GM12878 (cell line): ENCODE measurements around the gene DLL1. TPM values are rescaled to one million over a fixed set of nuclear protein-coding genes. Genes with fewer than 3 reads are reported as not detected.

Source experiments
- ATAC-seq: fragments of 200-7000 bp; cut with Tn5 transposase; 3 replicates; pipeline ENCODE4 v1.9.1; 2020; ENCODE audit warnings: mild to moderate bottlenecking, moderate library complexity
- BruUV-seq: library from RNA; stranded (reverse); fragments of 400-500 nt; replicated peaks from 2 replicates; lab custom pipeline; 2021; lab: Mats Ljungman, UMichigan
- CTCF ChIA-PET: fragments of 300-600 bp; sonication (Branson Sonifier 250); formaldehyde crosslinking; extraction: SDS; loops from one replicate; lab custom pipeline; 2021; ENCODE audit warnings: inconsistent platforms; lab: Yijun Ruan, JAX
- POLR2A ChIA-PET: fragments of 350-600 bp; formaldehyde crosslinking; extraction: SDS; loops from one replicate; lab custom pipeline; 2021; ENCODE audit warnings: inconsistent platforms; lab: Charles Lee
- RAD21 ChIA-PET: fragments of 300-600 bp; sonication (Branson Sonifier 250); formaldehyde crosslinking; loops from one replicate; lab custom pipeline; 2023; ENCODE audit warnings: antibody characterized with exemption; ENCODE audit not compliant: unreplicated experiment; lab: Charles Lee
- SMC1A ChIA-PET: fragments of 300-600 bp; sonication (Branson Sonifier 250); formaldehyde crosslinking; loops from one replicate; lab custom pipeline; 2023; ENCODE audit not compliant: unreplicated experiment, uncharacterized antibody; lab: Charles Lee
- DNase-seq: peaks from one replicate; pipeline ENCODE4 v3.0.0-alpha.2; 2011; ENCODE audit warnings: low read depth, low spot score
- FAIRE-seq: peaks from 3 replicates; lab custom pipeline; 2011; peaks lifted over from hg19 to GRCh38; lab: Jason Lieb, UNC
- H2AFZ ChIP-seq: 2 replicates; pipeline ENCODE4 v1.6.0; 2011; ENCODE audit warnings: low read depth, low read length, control low read depth; ENCODE audit not compliant: control insufficient read depth
- H3K27ac ChIP-seq: 2 replicates; pipeline ENCODE4 v1.5.1; 2011; ENCODE audit warnings: control low read depth; ENCODE audit not compliant: control insufficient read depth, insufficient read depth
- H3K27me3 ChIP-seq, 2 experiments: replicated peaks in 1 of 2; 2 replicates each; pipeline versions ENCODE4 v1.6.0 to v1.6.1; 2011; ENCODE audit warnings: low read length in 1 of 2; ENCODE audit not compliant: control insufficient read depth in 2 of 2, insufficient read depth in 2 of 2
- H3K36me3 ChIP-seq, 2 experiments: 2 replicates each; pipeline ENCODE4 v1.5.1; 2011; ENCODE audit warnings: low read length in 1 of 2; ENCODE audit not compliant: control insufficient read depth in 2 of 2, insufficient read depth in 2 of 2
- H3K4me1 ChIP-seq: 2 replicates; pipeline ENCODE4 v1.6.1; 2011; ENCODE audit warnings: mild to moderate bottlenecking, low read length, moderate library complexity, mixed read lengths; ENCODE audit not compliant: control insufficient read depth, insufficient read depth
- H3K4me2 ChIP-seq: 2 replicates; pipeline ENCODE4 v1.6.0; 2011; ENCODE audit warnings: control low read depth; ENCODE audit not compliant: control insufficient read depth, insufficient read depth
- H3K4me3 ChIP-seq: fragments of 200-600 bp; sonication (generic); 2 replicates; pipeline ENCODE4 v1.5.1; 2016
- H3K79me2 ChIP-seq: 2 replicates; pipeline ENCODE4 v1.6.0; 2011; ENCODE audit warnings: low read length; ENCODE audit not compliant: control insufficient read depth, insufficient read depth
- H3K9ac ChIP-seq: 2 replicates; pipeline ENCODE4 v1.8.0; 2011; ENCODE audit warnings: low read length, control low read depth, mixed read lengths; ENCODE audit not compliant: control insufficient read depth, insufficient read depth
- H3K9me3 ChIP-seq: replicated peaks from 3 replicates; pipeline ENCODE4 v1.5.1; 2011; ENCODE audit warnings: mild to moderate bottlenecking, low read length; ENCODE audit not compliant: control insufficient read depth, insufficient read depth
- H4K20me1 ChIP-seq: 2 replicates; pipeline ENCODE4 v1.6.0; 2011; ENCODE audit not compliant: control insufficient read depth, insufficient read depth
- BHLHE40 ChIP-seq, 2 experiments: fragments of 450-650 bp in 1 of 2; IDR thresholded peaks; 2 replicates each; pipeline ENCODE4 v1.6.1; 2011 to 2017; ENCODE audit warnings: low read depth in 2 of 2, borderline replicate concordance in 1 of 2, improper control_type of control experiment in 1 of 2, low read length in 1 of 2, mild to moderate bottlenecking in 1 of 2
- E4F1 ChIP-seq: fragments of 450-650 bp; IDR thresholded peaks from 2 replicates; pipeline ENCODE4 v1.6.1; 2018; ENCODE audit warnings: borderline replicate concordance, mild to moderate bottlenecking; ENCODE audit not compliant: partially characterized antibody
- HDGF ChIP-seq: fragments of 450-650 bp; IDR thresholded peaks from 2 replicates; pipeline ENCODE4 v1.6.1; 2016; ENCODE audit warnings: antibody characterized with exemption
- LARP7 ChIP-seq: fragments of 450-650 bp; IDR thresholded peaks from 2 replicates; pipeline ENCODE4 v1.6.1; 2017; ENCODE audit warnings: mild to moderate bottlenecking
- MTA2 ChIP-seq: fragments of 450-650 bp; IDR thresholded peaks from 2 replicates; pipeline ENCODE4 v1.6.1; 2016; ENCODE audit warnings: low read depth, mild to moderate bottlenecking, moderate library complexity
- PBX3 ChIP-seq: IDR thresholded peaks from 2 replicates; pipeline ENCODE4 v1.6.1; 2011; ENCODE audit warnings: mild to moderate bottlenecking, low read depth, low read length, moderate library complexity; ENCODE audit not compliant: insufficient replicate concordance
- PKNOX1 ChIP-seq: fragments of 450-650 bp; IDR thresholded peaks from 2 replicates; pipeline ENCODE4 v1.6.1; 2016; ENCODE audit warnings: mild to moderate bottlenecking
- SP1 ChIP-seq: IDR thresholded peaks from one replicate; pipeline ENCODE4 v1.6.1; 2011; ENCODE audit warnings: low read depth, low read length
- SRF ChIP-seq, 2 experiments: IDR thresholded peaks; 2 replicates each; pipeline ENCODE4 v1.6.1; 2011; ENCODE audit warnings: low read depth in 2 of 2, low read length in 2 of 2, mild to moderate bottlenecking in 1 of 2, moderate library complexity in 1 of 2
- STAT3 ChIP-seq: IDR thresholded peaks from 2 replicates; pipeline ENCODE4 v1.6.1; 2011; ENCODE audit warnings: low read depth, low read length, improper control_type of control experiment
- SUPT20H ChIP-seq: IDR thresholded peaks from 2 replicates; pipeline ENCODE4 v1.6.1; 2011; ENCODE audit warnings: low read depth, mild to moderate bottlenecking, low read length, moderate library complexity, borderline replicate concordance; ENCODE audit not compliant: control insufficient read depth
- TCF12 ChIP-seq: IDR thresholded peaks from 2 replicates; pipeline ENCODE4 v1.6.1; 2011; ENCODE audit warnings: low read depth, mild to moderate bottlenecking, low read length
- TCF7 ChIP-seq: IDR thresholded peaks from 2 replicates; pipeline ENCODE4 v1.6.1; 2014; ENCODE audit warnings: antibody characterized with exemption, borderline replicate concordance
- WGBS: methylation state at CpG from one replicate; pipeline ENCODE4 v1.1.6; 2016; ENCODE audit warnings: low lambda C conversion rate; ENCODE audit not compliant: insufficient replicate concordance, insufficient coverage; ENCODE audit errors: missing lambda C conversion rate; 5-methylcytosine and 5-hydroxymethylcytosine counted together
- in situ Hi-C: fragments of 300-500 bp; cut with MboI; formaldehyde crosslinking; loops from 9 replicates; pipeline ENCODE4 v1.14.3; 2018; ENCODE audit warnings: mixed read lengths
- intact Hi-C: fragments of 100-400 bp; cut with micrococcal nuclease; formaldehyde crosslinking; loops from one replicate; pipeline ENCODE4 v1.14.2; 2022; ENCODE audit not compliant: unreplicated experiment
- polyA plus RNA-seq, 11 experiments: library from polyadenylated mRNA; depleted of rRNA in 4 of 11; unstranded in 6 of 11; stranded (reverse) in 5 of 11; fragments of >200 nt; fragmentation: Nextera tagmentation in 4 of 11; fragmentation: Illumina TruSeq in 1 of 11; extraction: Ambion mirVana in 4 of 11; extraction: Trizol in 1 of 11; gene quantifications; 1 replicate in 1 of 11; 2 replicates in 10 of 11; pipeline versions ENCODE4 v1.2.1 to v1.2.3, GENCODE V29; 2011 to 2016; ENCODE audit warnings: inconsistent platforms in 2 of 11, missing spikeins in 2 of 11, low read depth in 1 of 11
- total RNA-seq, 4 experiments: library from RNA; depleted of rRNA in 3 of 4; stranded (reverse); fragments of >200 nt in 3 of 4; fragmentation: Illumina TruSeq in 1 of 4; extraction: Trizol in 1 of 4; gene quantifications; 2 replicates each; pipeline versions ENCODE4 v1.2.1 to v1.2.3, GENCODE V29; 2013 to 2021

The DLL1 gene
- total and polyA plus RNA-seq, 10 of the 15 experiments (the other 5 are each of a cell fraction or from before 2014, with no cell fraction given) = 0.02 to 0.80 (median 0.19) TPM

GRCh38 chr6:170285482-170285881 lies 5.4 kb downstream of the DLL1 start:
- intact Hi-C loops = no loop called here
- FAIRE-seq = no peak
- H3K36me3 ChIP-seq = no peaks in the 10 kb centered on the region
- in situ Hi-C loops = no loop called here
- no peak overlapping the region for H3K27ac ChIP-seq
- RAD21 ChIA-PET = no interaction called here
- H3K9me3 ChIP-seq = no peaks in the 10 kb centered on the region
- no peak overlapping the region for H3K4me2 ChIP-seq
- DNase-seq = no peak
- SMC1A ChIA-PET = no interaction called here
- peaks cover 2 to 14% of the 10 kb centered on the region in 2 experiments; a peak in 2 of 4 replicates for H3K27me3 ChIP-seq
- POLR2A ChIA-PET = no interaction called here
- CTCF ChIA-PET = no interaction called here
- H2AFZ ChIP-seq = no peak overlapping the region
- BruUV-seq = no TSS peak
- H4K20me1 ChIP-seq = no peaks in the 10 kb centered on the region
- H3K4me3 ChIP-seq = no peak overlapping the region
- WGBS = 96% methylated on average over 5 of the region's 5 CpGs
- no peak for TF ChIP-seq STAT3
- no peak for TF ChIP-seq PKNOX1
- TF ChIP-seq, all 136 proteins: peak for 0
- no peak for ATAC-seq
- Histone ChIP-seq H3K4me1 (peaks cover 4% of the 10 kb centered on the region), H3K9ac (no peak overlapping the region), H3K79me2 (no peaks in the 10 kb centered on the region)

- Histone ChIP-seq H3K27me3 (peaks cover 2 to 14% of the 10 kb centered on the region in 2 experiments; a peak in 2 of 4 replicates), H2AFZ (no peak overlapping the region), H3K4me2 (no peak overlapping the region), H3K9ac (no peak overlapping the region), H3K79me2 (no peaks in the 10 kb centered on the region), H3K27ac (no peak overlapping the region), H3K4me3 (no peak overlapping the region), H4K20me1 (no peaks in the 10 kb centered on the region), H3K4me1 (peaks cover 4% of the 10 kb centered on the region), H3K36me3 (no peaks in the 10 kb centered on the region), H3K9me3 (no peaks in the 10 kb centered on the region; the same call in 2 of the 3 replicates)
- no peak for FAIRE-seq
- ChIA-PET SMC1A (no interaction called here), POLR2A (no interaction called here), RAD21 (no interaction called here), CTCF (no interaction called here)
- in situ Hi-C loops (no loop called here), intact Hi-C loops (no loop called here)
- 87% methylated on average over 21 of the region's 24 CpGs for WGBS
- ATAC-seq = no peak
- no TSS peak for BruUV-seq
- no peak for DNase-seq
- TF ChIP-seq TCF12 (no peak), BHLHE40 (IDR thresholded peaks at IDR 0.05; ENCODE audit: borderline replicate concordance in 1 of 2, low read depth in 2 of 2, low read length in 1 of 2) (no peak), SUPT20H (no peak), TCF7 (no peak), HDGF (no peak), PBX3 (no peak), MTA2 (no peak), SP1 (no peak), LARP7 (no peak), SRF (IDR thresholded peaks at IDR 0.05; ENCODE audit: low read depth in 2 of 2, low read length in 2 of 2) (no peak), E4F1 (no peak)
These were observed 5.9 kb downstream of the DLL1 start for GRCh38 chr6:170284866-170285469.
